K562 (cell line): ENCODE data around the gene C11orf54. TPM values are rescaled to one million over a fixed set of nuclear protein-coding genes. Genes with fewer than 3 reads are reported as not detected.
A peak's percentile ranks its signal among the peaks of the same experiment; 100 is the strongest.

Experiments used
- ATAC-seq: fragments of 200-7000 bp; cut with Tn5 transposase; 3 replicates; pipeline ENCODE4 v1.9.1; 2020; ENCODE audit warnings: moderate library complexity
- BruUV-seq: library from RNA; stranded (reverse); fragments of 400-500 nt; replicated peaks from 2 replicates; lab custom pipeline; 2021; lab: Mats Ljungman, UMichigan
- CTCF ChIA-PET: fragments of 300-600 bp; formaldehyde crosslinking; extraction: SDS; loops from one replicate; lab custom pipeline; 2021; ENCODE audit warnings: low intra/inter-chr PET ratio; lab: Yijun Ruan, JAX
- POLR2A ChIA-PET: fragments of 300-600, 350-650 bp; sonication (Branson Sonifier 250); formaldehyde crosslinking; extraction: SDS; loops from one replicate; lab custom pipeline; 2021; ENCODE audit warnings: antibody characterized with exemption, inconsistent platforms; lab: Yijun Ruan, JAX
- DNase-seq, 4 experiments: peaks; one replicate each; pipeline versions ENCODE4 v3.0.0 to v3.0.0-alpha.2; 2011 to 2018; ENCODE audit warnings: low spot score in 3 of 4, mixed read lengths in 3 of 4; ENCODE audit errors: extremely low read depth in 1 of 4
- FAIRE-seq: peaks from 2 replicates; lab custom pipeline; 2011; peaks lifted over from hg19 to GRCh38; lab: Jason Lieb, UNC
- H2AFZ ChIP-seq: 2 replicates; pipeline ENCODE4 v1.6.0; 2011; ENCODE audit warnings: low read depth, low read length, control low read depth, inconsistent platforms
- H3K27ac ChIP-seq: fragments of 200-600 bp; 3 replicates; pipeline ENCODE4 v1.8.0; 2011; ENCODE audit warnings: low read depth, mild to moderate bottlenecking, control low read depth, inconsistent platforms, low read length, moderate library complexity, mixed read lengths; ENCODE audit errors: extremely low read depth
- H3K27me3 ChIP-seq, 2 experiments: fragments of 300-600 bp in 1 of 2; 2 replicates in 1 of 2; 3 replicates in 1 of 2; pipeline versions ENCODE4 v1.6.0 to v1.8.0; 2011; ENCODE audit warnings: inconsistent platforms in 2 of 2, low read length in 2 of 2, mild to moderate bottlenecking in 1 of 2, mixed read lengths in 1 of 2, moderate library complexity in 1 of 2; ENCODE audit not compliant: control insufficient read depth in 2 of 2, insufficient read depth in 2 of 2
- H3K36me3 ChIP-seq: fragments of 300-600 bp; 3 replicates; pipeline ENCODE4 v1.8.0; 2011; ENCODE audit warnings: mild to moderate bottlenecking, low read length, inconsistent platforms; ENCODE audit not compliant: control insufficient read depth, insufficient read depth
- H3K4me1 ChIP-seq, 2 experiments: fragments of 200-600 bp in 1 of 2; replicated peaks in 1 of 2; 2 replicates in 1 of 2; 3 replicates in 1 of 2; pipeline versions ENCODE4 v1.5.1 to v1.8.0; 2011; ENCODE audit warnings: inconsistent platforms in 2 of 2, low read length in 2 of 2, mild to moderate bottlenecking in 1 of 2, mixed read lengths in 1 of 2, moderate library complexity in 1 of 2; ENCODE audit not compliant: control insufficient read depth in 2 of 2, insufficient read depth in 2 of 2
- H3K4me2 ChIP-seq: 2 replicates; pipeline ENCODE4 v1.6.1; 2011; ENCODE audit warnings: low read length, control low read depth, inconsistent platforms, mixed read lengths; ENCODE audit not compliant: insufficient read depth
- H3K4me3 ChIP-seq: fragments of 200-600 bp; sonication (generic), shearing (Covaris generic); 2 replicates; pipeline ENCODE4 v1.5.1; 2016; ENCODE audit warnings: control low read depth, inconsistent platforms
- H3K79me2 ChIP-seq: fragments of 200-600 bp; 3 replicates; pipeline ENCODE4 v1.8.0; 2011; ENCODE audit warnings: low read length, inconsistent platforms; ENCODE audit not compliant: control insufficient read depth, insufficient read depth
- H3K9ac ChIP-seq, 2 experiments: 2 replicates each; pipeline versions ENCODE4 v1.6.0 to v1.6.1; 2011; ENCODE audit warnings: low read depth in 2 of 2, low read length in 2 of 2, control low read depth in 1 of 2, inconsistent platforms in 1 of 2, mild to moderate bottlenecking in 1 of 2, mixed read lengths in 1 of 2; ENCODE audit not compliant: insufficient read depth in 1 of 2
- H3K9me1 ChIP-seq: one replicate; pipeline ENCODE4 v1.6.0; 2011; ENCODE audit warnings: inconsistent platforms, mild to moderate bottlenecking, low read length, moderate library complexity; ENCODE audit not compliant: control insufficient read depth, insufficient read depth
- H3K9me3 ChIP-seq: replicated peaks from 2 replicates; pipeline ENCODE4 v1.5.1; 2011; ENCODE audit warnings: low read depth, low read length, inconsistent platforms; ENCODE audit not compliant: control insufficient read depth, insufficient read depth
- H4K20me1 ChIP-seq: replicated peaks from 2 replicates; pipeline ENCODE4 v1.6.1; 2011; ENCODE audit warnings: low read length, inconsistent platforms, mixed read lengths; ENCODE audit not compliant: control insufficient read depth, insufficient read depth
- POLR2A ChIP-seq: fragments of 450-650 bp; conservative IDR thresholded peaks from 2 replicates; pipeline ENCODE4 v1.6.1; 2016
- POLR2AphosphoS2 ChIP-seq: IDR thresholded peaks from 2 replicates; pipeline ENCODE4 v1.6.1; 2012; ENCODE audit warnings: low read length, improper control_type of control experiment
- POLR2B ChIP-seq: fragments of 450-650 bp; IDR thresholded peaks from 2 replicates; pipeline ENCODE4 v1.6.1; 2018; ENCODE audit warnings: low read depth; ENCODE audit not compliant: partially characterized antibody
- POLR2G ChIP-seq: fragments of 200-400 bp; formaldehyde crosslinking; IDR thresholded peaks from 2 replicates; pipeline ENCODE4 v1.6.1; 2017; ENCODE audit warnings: low read depth, mild to moderate bottlenecking, antibody characterized with exemption, low read length, moderate library complexity
- SAFB2 ChIP-seq: fragments of 200-400 bp; formaldehyde crosslinking; IDR thresholded peaks from 2 replicates; pipeline ENCODE4 v1.6.1; 2018; ENCODE audit warnings: borderline replicate concordance, low read length, low read depth, moderate library complexity; ENCODE audit not compliant: severe bottlenecking
- SUPT5H ChIP-seq: fragments of 450-650 bp; IDR thresholded peaks from 2 replicates; pipeline ENCODE4 v1.6.1; 2016
- TAF9B ChIP-seq: fragments of 450-650 bp; IDR thresholded peaks from 2 replicates; pipeline ENCODE4 v1.6.1; 2018; ENCODE audit warnings: mild to moderate bottlenecking; ENCODE audit not compliant: partially characterized antibody
- TAL1 ChIP-seq: fragments of 450-650 bp; IDR thresholded peaks from 2 replicates; pipeline ENCODE4 v1.6.1; 2016; ENCODE audit warnings: mild to moderate bottlenecking
- WGBS: fragments of 100-300 bp; shearing (Covaris generic); methylation state at CpG from one replicate; pipeline ENCODE4 v1.1.6; 2016; ENCODE audit warnings: low coverage, mixed read lengths; ENCODE audit not compliant: insufficient coverage; ENCODE audit errors: missing lambda C conversion rate; 5-methylcytosine and 5-hydroxymethylcytosine counted together
- in situ Hi-C: fragments of 300-500 bp; cut with MboI; formaldehyde crosslinking; loops from 4 replicates; pipeline ENCODE4 v1.15.0; 2018; ENCODE audit warnings: inconsistent platforms, mixed read lengths
- intact Hi-C: fragments of 100-400 bp; cut with micrococcal nuclease; formaldehyde crosslinking; loops from 2 replicates; pipeline ENCODE4 v1.14.2; 2022
- polyA plus RNA-seq, 8 experiments: library from polyadenylated mRNA; depleted of rRNA in 4 of 8; stranded (reverse) in 5 of 8; unstranded in 3 of 8; fragments of >200 nt; fragmentation: Nextera tagmentation in 2 of 8; fragmentation: Illumina TruSeq in 1 of 8; extraction: Ambion mirVana in 2 of 8; extraction: Trizol in 1 of 8; gene quantifications; 2 replicates each; pipeline versions ENCODE4 v1.2.1 to v1.2.3, GENCODE V29; 2011 to 2014; ENCODE audit warnings: inconsistent platforms in 1 of 8, missing spikeins in 1 of 8
- total RNA-seq, 7 experiments: library from RNA; depleted of rRNA in 6 of 7; stranded (reverse); fragments of >200 nt in 6 of 7; fragmentation: Illumina TruSeq in 2 of 7; extraction: Trizol in 2 of 7; gene quantifications; 2 replicates each; pipeline versions ENCODE4 v1.2.1 to v1.2.3, GENCODE V29; 2011 to 2021; ENCODE audit warnings: low replicate concordance in 1 of 7
- TF ChIP-seq, protein P1 (sequence below): fragments of 450-650 bp; IDR thresholded peaks from 2 replicates; pipeline ENCODE4 v1.6.1; 2016; ENCODE audit warnings: mild to moderate bottlenecking
- TF ChIP-seq, protein P2 (sequence below): fragments of 250-450 bp; sonication (Bioruptor Pico); IDR thresholded peaks from 2 replicates; pipeline ENCODE4 v1.5.0; 2022; ENCODE audit warnings: mild to moderate bottlenecking
- TF ChIP-seq, protein P3 (sequence below): sonication (generic); formaldehyde crosslinking; IDR thresholded peaks from 2 replicates; pipeline ENCODE4 v1.5.0; 2020; ENCODE audit warnings: missing genetic modification reagents
- TF ChIP-seq, protein P4 (sequence below): fragments of 450-650 bp; conservative IDR thresholded peaks from 2 replicates; pipeline ENCODE4 v1.6.1; 2016; ENCODE audit warnings: missing genetic modification characterization, low read depth, mild to moderate bottlenecking, missing compliant biosample characterization, moderate library complexity

The C11orf54 gene
- total and polyA plus RNA-seq, 9 of the 15 experiments (the other 6 are each of a cell fraction or from before 2014, with no cell fraction given) = 13.4 to 33.0 (median 23.1) TPM

GRCh38 chr11:93732237-93732892 lies 9.1 kb upstream of the C11orf54 start:
- TF ChIP-seq, protein P1, sequence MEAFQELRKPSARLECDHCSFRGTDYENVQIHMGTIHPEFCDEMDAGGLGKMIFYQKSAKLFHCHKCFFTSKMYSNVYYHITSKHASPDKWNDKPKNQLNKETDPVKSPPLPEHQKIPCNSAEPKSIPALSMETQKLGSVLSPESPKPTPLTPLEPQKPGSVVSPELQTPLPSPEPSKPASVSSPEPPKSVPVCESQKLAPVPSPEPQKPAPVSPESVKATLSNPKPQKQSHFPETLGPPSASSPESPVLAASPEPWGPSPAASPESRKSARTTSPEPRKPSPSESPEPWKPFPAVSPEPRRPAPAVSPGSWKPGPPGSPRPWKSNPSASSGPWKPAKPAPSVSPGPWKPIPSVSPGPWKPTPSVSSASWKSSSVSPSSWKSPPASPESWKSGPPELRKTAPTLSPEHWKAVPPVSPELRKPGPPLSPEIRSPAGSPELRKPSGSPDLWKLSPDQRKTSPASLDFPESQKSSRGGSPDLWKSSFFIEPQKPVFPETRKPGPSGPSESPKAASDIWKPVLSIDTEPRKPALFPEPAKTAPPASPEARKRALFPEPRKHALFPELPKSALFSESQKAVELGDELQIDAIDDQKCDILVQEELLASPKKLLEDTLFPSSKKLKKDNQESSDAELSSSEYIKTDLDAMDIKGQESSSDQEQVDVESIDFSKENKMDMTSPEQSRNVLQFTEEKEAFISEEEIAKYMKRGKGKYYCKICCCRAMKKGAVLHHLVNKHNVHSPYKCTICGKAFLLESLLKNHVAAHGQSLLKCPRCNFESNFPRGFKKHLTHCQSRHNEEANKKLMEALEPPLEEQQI = no peak
- TF ChIP-seq SUPT5H (peak; percentile 47; the same call in 1 of the 2 replicates), POLR2AphosphoS2 (peak; percentile 54), POLR2B (peak; percentile 28), POLR2A (peak; percentile 55), POLR2G (peak; percentile 40), TAL1 (no peak), TAF9B (no peak), SAFB2 (no peak)
- TF ChIP-seq, protein P2, sequence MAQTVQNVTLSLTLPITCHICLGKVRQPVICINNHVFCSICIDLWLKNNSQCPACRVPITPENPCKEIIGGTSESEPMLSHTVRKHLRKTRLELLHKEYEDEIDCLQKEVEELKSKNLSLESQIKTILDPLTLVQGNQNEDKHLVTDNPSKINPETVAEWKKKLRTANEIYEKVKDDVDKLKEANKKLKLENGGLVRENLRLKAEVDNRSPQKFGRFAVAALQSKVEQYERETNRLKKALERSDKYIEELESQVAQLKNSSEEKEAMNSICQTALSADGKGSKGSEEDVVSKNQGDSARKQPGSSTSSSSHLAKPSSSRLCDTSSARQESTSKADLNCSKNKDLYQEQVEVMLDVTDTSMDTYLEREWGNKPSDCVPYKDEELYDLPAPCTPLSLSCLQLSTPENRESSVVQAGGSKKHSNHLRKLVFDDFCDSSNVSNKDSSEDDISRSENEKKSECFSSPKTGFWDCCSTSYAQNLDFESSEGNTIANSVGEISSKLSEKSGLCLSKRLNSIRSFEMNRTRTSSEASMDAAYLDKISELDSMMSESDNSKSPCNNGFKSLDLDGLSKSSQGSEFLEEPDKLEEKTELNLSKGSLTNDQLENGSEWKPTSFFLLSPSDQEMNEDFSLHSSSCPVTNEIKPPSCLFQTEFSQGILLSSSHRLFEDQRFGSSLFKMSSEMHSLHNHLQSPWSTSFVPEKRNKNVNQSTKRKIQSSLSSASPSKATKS (CRISPR knock-in tag) = no peak
- TF ChIP-seq, protein P3, sequence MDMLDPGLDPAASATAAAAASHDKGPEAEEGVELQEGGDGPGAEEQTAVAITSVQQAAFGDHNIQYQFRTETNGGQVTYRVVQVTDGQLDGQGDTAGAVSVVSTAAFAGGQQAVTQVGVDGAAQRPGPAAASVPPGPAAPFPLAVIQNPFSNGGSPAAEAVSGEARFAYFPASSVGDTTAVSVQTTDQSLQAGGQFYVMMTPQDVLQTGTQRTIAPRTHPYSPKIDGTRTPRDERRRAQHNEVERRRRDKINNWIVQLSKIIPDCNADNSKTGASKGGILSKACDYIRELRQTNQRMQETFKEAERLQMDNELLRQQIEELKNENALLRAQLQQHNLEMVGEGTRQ (CRISPR knock-in tag) = no peak
- TF ChIP-seq, protein P4, sequence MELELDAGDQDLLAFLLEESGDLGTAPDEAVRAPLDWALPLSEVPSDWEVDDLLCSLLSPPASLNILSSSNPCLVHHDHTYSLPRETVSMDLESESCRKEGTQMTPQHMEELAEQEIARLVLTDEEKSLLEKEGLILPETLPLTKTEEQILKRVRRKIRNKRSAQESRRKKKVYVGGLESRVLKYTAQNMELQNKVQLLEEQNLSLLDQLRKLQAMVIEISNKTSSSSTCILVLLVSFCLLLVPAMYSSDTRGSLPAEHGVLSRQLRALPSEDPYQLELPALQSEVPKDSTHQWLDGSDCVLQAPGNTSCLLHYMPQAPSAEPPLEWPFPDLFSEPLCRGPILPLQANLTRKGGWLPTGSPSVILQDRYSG (tag) = no peak
- H3K79me2 ChIP-seq = peaks cover 54% of the 10 kb centered on the region
- no peak for ATAC-seq
- 66% methylated on average over 4 of the region's 4 CpGs for WGBS
- H3K36me3 ChIP-seq = peaks cover 100% of the 10 kb centered on the region
- no peak overlapping the region for H2AFZ ChIP-seq
- no peak for DNase-seq
- H3K9me1 ChIP-seq = no peaks in the 10 kb centered on the region
- no peaks in the 10 kb centered on the region for H3K9me3 ChIP-seq
- H3K4me2 ChIP-seq = no peak overlapping the region
- no peaks in the 10 kb centered on the region for H3K27me3 ChIP-seq
- H3K27ac ChIP-seq = peak overlapping the region; percentile 3; the same call in 1 of the 3 replicates
- no peak overlapping the region for H3K4me3 ChIP-seq
- in situ Hi-C loops (no loop called here), intact Hi-C loops (no loop called here)
- BruUV-seq = no TSS peak
- POLR2A ChIA-PET = interaction anchor here (0.9 to 9.3 kb wide), 3 partner anchors 8 to 15 kb away, joined by 4 to 98 read pairs (median 8); partner anchors contain the start of genes C11orf54 and TAF1D
- CTCF ChIA-PET = no interaction called here
- peaks cover 4% of the 10 kb centered on the region; the same call in 1 of the 2 replicates for H4K20me1 ChIP-seq
- no peaks in the 10 kb centered on the region; a peak in 3 of 5 replicates for H3K4me1 ChIP-seq
- no peak overlapping the region for H3K9ac ChIP-seq
- FAIRE-seq = no peak
